GM20431 (cell line): ENCODE data around the gene ZNRD2.

ENCODE experiments used
- in situ Hi-C: fragments of 300-500 bp; cut with MseI, MboI; formaldehyde crosslinking; loops from one replicate; pipeline ENCODE4 v1.15.0; 2020; ENCODE audit warnings: low sequenced_read_pairs; ENCODE audit not compliant: unreplicated experiment

ZNRD2 gene

GRCh38 chr11:65599216-65599954 is 29.1 kb downstream of the ZNRD2 start:
- in situ Hi-C loops, result no loop called here

DNA sequence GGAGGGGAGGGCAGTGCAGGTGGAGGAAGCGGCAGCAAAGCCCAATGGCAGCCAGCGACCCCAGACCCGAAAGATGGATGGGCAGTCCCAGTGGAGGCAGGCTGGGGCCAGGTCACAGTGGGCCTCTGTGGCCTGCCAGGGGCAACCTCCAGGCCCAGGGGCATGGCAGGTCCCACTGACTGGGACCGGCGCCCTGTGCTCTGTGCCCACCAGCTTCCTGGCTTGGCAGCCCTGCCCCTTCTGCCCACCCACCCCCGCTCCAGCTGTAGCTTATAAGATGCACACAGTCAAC is 29.6 kb downstream of the ZNRD2 start:
- in situ Hi-C loops, result no loop called here

- in situ Hi-C loops, result no loop called here
Measured at GRCh38 chr11:65604258-65604657, 34.0 kb downstream of the ZNRD2 start.

GRCh38 chr11:65606876-65607613 is 36.8 kb downstream of the ZNRD2 start:
- in situ Hi-C loops, result no loop called here

DNA sequence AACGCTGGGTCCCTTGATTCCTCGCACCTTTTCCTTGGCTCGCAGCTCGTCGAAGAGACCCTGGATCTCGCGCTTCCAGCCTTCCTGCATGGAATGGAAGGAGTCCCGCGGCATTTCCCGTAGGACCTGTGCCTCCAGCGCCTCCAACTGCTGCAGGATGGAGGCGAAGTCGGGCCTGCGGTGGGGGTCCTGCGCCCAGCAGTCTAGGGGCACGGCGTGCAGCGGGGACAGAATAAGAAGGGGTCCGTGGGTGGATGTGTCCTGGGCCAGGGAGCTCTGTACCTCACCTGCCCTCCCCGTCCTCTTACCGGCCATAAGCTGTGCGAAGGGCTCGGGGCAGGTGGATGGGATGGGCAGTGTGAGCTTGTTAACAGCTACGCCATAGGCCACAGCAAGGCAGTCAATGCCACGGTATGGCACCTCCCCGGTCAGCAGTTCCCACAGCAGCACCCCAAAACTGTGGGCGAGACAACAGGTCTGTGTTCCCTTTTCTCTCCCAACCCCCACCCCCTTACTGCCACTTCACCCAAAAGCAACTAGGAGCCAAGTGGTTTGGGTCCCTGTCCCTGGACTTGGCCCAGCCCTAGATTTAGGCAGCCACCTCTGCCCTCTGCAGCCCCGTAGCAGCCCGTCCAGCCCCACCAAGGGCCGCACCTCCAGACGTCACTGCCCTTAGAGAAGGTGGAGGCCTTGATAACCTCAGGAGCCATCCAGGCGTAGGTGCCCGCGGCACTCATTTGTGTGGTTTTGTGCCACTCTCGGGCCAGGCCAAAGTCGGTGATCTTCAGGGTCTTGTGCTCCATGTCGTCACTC is 37.5 kb downstream of the ZNRD2 start:
- in situ Hi-C loops, result no loop called here

DNA sequence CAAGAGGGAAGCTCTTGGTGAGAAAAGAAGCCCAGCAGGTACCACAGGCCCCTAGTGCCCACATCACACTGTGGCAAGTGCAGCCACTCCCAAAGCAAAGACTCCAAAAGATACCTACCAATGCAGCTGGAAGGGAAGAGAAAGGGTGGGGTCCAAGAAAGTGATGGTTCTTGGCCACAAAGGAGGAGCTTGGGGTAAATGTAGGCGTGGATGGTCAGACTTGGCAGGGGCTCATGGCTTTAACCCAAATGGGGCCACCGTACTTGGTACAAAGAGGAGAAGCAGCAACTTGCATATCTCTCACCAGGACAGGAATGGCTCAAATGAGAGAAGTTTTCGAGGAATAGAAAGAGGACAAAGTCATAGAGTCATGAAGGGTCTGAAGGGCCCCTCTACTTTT is 39.0 kb downstream of the ZNRD2 start:
- in situ Hi-C loops, result no loop called here

- in situ Hi-C loops, result no loop called here
Measured at GRCh38 chr11:65609665-65610064, 39.4 kb downstream of the ZNRD2 start.

- in situ Hi-C loops, result no loop called here
Measured at GRCh38 chr11:65610404-65610803, 40.1 kb downstream of the ZNRD2 start.

DNA sequence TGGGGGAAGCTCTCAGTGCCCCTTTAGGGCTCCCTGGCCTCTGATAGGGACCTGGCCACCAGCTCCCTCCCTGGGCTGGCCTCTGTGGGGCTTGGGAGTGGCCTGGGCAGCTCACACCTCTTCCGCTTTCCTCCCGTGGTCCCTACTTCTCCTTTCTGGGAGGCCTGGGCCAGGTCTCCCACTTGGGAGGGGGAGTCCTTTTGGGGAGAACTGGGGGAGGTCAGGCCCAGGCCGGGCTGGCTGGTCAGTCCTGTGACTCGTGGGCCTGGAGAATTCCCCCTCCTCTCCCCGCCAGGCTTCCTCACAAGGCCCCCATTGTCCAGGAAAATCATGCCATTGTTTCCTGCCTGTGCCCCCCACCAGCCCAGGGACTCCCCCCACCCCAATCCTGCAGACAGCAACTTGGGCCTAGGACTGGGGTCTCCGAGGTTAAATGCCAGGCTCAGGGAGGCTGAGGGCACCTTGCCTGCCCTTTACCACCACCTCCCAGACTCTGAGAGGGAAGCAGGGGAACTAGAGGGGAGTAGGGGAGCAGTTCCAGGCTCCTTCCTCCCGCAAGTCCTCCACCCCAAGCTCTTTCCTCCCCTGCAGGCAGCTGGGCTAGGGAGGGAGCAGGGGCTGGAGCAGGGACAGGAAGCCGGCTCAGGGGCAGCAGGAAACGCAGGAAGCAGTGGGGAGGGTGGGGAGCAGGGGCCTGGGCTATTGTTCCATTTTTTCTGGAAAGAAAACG is 40.9 kb downstream of the ZNRD2 start:
- in situ Hi-C loops, result no loop called here

DNA sequence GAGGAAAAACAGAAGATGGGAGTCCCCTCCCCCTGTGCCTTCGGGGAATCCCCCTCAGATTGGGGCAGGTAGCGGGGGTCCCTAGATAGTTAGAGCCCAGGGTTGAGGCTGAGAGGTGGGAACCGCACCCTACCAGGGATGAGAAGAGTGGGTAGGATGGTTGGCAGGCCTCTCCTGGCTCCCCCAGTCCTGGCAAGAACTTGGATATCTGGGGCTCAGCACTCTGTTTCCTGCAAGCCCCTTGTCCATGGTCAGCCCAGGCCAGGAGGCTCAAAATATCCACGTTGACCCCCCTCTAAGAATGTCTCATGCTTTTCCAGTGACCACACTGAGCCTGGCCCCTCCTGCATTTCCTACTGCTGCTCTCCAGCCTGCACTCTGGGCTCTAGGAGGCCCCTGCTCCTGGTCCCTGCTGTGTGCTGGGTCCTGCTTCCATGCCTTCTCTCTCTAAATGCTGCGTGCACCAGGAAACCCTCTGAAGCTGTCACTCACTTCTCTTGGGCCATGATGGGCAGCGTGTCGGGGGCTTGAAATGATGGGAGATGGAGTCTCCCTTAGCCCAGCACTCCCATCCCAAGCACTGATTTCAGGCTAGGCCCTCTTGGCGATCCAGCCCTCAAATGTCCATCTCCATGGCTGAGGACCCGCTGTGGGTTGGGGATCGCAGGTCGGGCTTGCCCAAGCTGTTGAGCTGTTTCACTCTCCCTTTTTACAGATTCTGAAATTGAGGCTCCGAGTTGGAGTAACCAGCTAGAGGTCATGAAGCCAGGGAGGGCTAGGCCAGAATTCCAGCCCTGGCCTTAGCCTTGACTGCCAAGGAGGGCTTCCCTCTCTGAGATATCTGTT is 41.7 kb downstream of the ZNRD2 start:
- in situ Hi-C loops, result no loop called here

GRCh38 chr11:65612691-65613090 is 42.4 kb downstream of the ZNRD2 start:
- in situ Hi-C loops, result no loop called here

DNA sequence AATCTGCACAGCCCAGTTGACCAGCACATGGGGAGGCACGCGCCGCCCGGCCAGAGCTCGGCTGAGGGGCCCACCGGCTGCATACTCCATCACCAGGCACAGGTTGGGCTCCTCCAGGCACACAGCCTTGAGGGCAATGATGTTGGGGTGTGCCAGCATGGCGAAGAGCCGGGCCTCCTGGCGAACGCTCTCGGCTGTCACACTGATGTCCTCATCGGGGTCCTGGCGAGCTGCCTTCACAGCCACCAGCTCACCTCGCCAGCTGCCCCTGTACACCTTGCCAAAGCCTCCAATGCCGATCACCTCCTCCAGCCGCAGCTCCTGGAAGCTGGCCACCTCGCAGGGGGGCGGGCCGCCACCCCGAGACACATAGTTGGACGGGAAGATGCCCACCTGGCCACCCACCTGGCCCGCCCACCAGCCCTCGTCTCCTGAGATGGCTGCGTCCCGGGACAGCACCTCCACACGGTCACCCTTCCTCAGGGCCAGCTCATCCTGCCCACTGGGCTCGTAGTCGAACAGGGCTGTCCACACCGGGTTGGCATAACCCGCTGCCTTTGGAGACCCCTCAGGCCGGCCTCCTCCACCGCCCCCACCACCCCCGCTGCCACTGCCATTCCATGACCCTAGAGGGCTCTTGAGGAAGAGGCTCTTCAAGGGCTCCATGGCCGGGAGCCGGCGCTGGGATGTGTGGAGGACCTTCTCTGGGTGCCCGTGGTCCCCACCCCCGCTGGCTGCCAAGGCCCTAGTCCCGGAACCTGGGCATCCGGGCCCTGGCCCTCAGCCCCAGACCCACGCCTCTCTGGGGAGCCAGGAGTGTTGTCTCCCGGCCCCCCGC is 43.0 kb downstream of the ZNRD2 start:
- in situ Hi-C loops, result no loop called here

DNA sequence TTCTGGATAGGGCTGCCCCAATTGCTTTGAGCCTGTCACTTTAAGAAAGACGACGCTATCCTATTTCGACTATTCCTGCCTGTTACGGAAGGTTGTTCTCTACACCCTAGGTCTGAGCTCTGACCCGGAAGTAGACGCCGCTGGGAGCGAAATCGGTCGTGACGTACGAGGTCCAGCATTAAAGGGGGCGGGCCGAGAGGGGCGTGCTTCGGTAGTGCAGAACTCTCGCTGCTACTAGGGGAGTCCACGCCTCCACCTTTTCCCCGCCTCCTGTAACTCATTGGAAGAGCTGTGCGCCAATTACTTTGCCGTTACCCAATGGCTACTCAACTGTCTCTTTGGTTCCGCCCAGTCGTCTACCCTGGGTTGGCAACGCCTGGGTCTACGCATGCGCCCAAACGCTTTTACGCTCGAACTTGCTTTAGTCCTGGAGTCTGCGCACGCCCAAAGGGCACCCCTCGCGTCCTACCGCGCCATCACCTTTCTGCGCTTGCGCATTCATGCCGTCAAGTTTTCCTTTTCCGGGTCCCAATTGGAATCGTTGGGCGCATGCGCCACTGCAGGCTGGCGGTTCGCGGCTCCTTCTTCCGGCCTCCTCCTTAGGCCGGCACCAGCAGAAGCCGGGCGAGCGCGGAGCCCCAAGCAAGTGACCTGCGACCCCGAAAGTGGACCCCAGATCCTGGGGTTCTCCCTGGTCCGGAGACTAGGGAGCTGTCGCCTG is 45.1 kb downstream of the ZNRD2 start, which contains the start of gene PCNX3:
PCNX3 (plus strand) TSS at position 548 of the 721 bp plus-strand sequence. CDS start 536 bp downstream, outside the sequence.
- in situ Hi-C loops, result no loop called here

- in situ Hi-C loops, result no loop called here
Measured at GRCh38 chr11:65615950-65616574, 45.8 kb downstream of the ZNRD2 start.

DNA sequence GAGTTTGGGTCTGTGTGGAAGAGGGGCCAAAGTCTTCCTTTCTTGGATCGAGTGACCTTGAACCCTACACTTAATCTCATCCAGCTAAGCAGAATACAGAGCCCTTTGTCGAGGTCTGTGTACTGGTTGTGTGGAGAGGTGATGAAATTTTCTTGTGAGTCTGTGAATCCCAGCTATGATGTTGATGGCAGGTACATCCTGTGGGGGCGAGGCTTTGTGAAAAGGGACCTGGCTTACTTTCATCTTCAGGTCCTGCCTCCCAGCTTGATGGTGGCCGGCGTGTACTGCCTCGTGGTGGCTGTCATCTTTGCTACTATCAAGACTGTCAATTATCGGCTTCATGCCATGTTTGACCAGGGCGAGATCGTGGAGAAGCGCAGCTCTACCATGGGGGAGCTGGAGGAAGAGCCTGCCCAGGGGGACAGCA is 46.3 kb downstream of the ZNRD2 start:
- in situ Hi-C loops, result no loop called here

DNA sequence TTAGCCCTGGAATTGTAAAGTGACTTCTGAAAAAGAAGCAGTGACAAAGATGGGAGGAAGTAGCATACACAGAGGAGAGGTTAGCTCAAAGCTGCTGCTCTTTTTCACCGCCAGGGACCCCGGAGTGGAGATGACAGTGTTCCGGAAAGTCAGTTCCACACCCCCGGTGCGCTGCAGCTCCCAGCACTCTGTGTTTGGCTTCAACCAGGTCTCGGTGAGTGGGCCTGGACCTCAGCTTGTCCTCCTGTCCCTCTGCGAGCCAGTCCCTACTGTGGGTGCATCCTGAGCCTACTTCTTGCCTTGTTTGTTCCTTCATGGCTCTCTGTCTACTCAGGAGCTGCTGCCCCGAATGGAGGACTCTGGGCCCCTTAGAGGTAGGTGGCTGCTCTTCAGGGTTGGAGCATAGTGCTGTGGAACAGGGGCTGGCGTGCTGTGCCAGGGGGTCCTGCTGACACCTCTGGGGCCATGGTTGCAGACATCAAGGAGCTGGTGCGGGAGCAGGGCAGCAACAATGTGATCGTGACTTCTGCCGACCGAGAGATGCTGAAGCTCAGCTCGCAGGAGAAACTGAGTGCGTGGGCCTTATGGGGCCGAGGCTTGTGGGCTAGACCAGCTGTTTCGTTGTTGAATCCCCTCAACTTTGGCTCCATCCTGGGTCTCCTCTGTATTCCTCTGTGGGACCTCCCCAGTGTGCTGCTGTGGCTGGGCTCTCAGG is 47.0 kb downstream of the ZNRD2 start:
- in situ Hi-C loops, result no loop called here
